Right lobe of liver (tissue), 4 donors: ENCODE results near the gene NEK10.

Source experiments
- CTCF ChIP-seq, 4 donors: fragments of 200-600 bp in 3 of 4; fragments of 450-650 bp in 1 of 4; IDR thresholded peaks; one replicate each; pipeline versions ENCODE4 v1.5.1 to v1.8.0; 2016 to 2022; ENCODE audit warnings: antibody characterized with exemption in 4 of 4, mild to moderate bottlenecking in 2 of 4
- POLR2A ChIP-seq: fragments of 450-650 bp; IDR thresholded peaks from one replicate; pipeline ENCODE4 v1.6.1; 2017; ENCODE audit warnings: antibody characterized with exemption, mild to moderate bottlenecking
- donor health status: DM: no; HTN: no; CAD: no.
- donor health status: DM: no; HTN: no; CAD: no.
- donor health status: DM: no; HTN: yes; CAD: no.

GRCh38 chr3:27345959-27346865 lies 23.0 kb downstream of the NEK10 start:
- no peak for TF ChIP-seq CTCF (IDR thresholded peaks at IDR 0.05)
- no peak for TF ChIP-seq POLR2A
